ENCODE data around the gene CAVIN2.

CAVIN2 gene

DNA sequence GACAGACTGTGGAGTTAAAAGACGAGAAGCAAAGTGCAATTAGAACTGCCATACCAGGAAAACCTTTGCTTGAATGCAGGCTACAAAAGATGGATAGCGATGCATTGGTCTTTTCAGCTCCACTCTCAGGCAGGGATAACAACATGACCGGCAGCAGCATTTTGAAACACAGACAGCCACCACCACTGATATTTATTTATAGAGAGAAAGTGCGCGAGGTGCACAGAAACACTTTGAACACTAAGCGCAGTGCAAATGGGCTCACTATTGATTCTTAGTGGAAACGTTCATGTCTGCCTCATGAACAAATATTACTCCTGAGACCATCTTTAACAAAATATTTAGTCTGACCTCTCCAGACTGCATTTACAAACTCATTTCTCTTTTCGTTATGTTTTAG lies 32.9 kb downstream of the CAVIN2 start:
- Histone ChIP-seq H3K79me1 (ENCODE audit: low read length) (no peaks in the 10 kb centered on the region), H3K4ac (ENCODE audit: low read depth, low read length) (no peak overlapping the region), H3K4me3 (ENCODE audit: low read depth, low read length) (no peak overlapping the region), H4K12ac (ENCODE audit: low read depth, low read length) (no peak overlapping the region), H3K27ac (ENCODE audit: low read depth, low read length) (no peak overlapping the region), H3K4me1 (ENCODE audit: control insufficient read depth in 1 of 2, insufficient read depth in 2 of 2, low read length in 2 of 2) (no peaks in the 10 kb centered on the region), H2BK5ac (ENCODE audit: low read depth, low read length, poor library complexity) (no peak overlapping the region), H3K27me3 (ENCODE audit: insufficient read depth, low read length) (no peaks in the 10 kb centered on the region), H3K14ac (ENCODE audit: low read length) (no peak overlapping the region), H4K8ac (ENCODE audit: low read depth, low read length) (no peak overlapping the region), H3K9ac (ENCODE audit: low read length) (no peak overlapping the region), H2AFZ (ENCODE audit: insufficient read depth, low read length, poor library complexity) (no peak overlapping the region), H3K4me2 (ENCODE audit: low read length) (no peak overlapping the region), H3K36me3 (ENCODE audit: control insufficient read depth in 1 of 2, insufficient read depth in 2 of 2, low read length in 2 of 2) (no peaks in the 10 kb centered on the region), H3K9me3 (ENCODE audit: insufficient read depth, low read depth, low read length) (no peaks in the 10 kb centered on the region), H3K18ac (ENCODE audit: low read length) (no peak overlapping the region), H2BK120ac (ENCODE audit: insufficient read depth, low read length, poor library complexity) (no peak overlapping the region), H3K23ac (ENCODE audit: low read length) (no peak overlapping the region), H2AK5ac (ENCODE audit: low read length) (no peak overlapping the region), H3K79me2 (ENCODE audit: control insufficient read depth, insufficient read depth, low read length, poor library complexity) (no peaks in the 10 kb centered on the region), H4K91ac (ENCODE audit: low read depth, low read length) (no peak overlapping the region), H2BK12ac (ENCODE audit: low read length) (no peak overlapping the region)
- WGBS (ENCODE audit: extremely low coverage, insufficient coverage, insufficient read length), result no CpG with 5 or more reads among the region's 8 CpGs
- no peak for DNase-seq

DNA sequence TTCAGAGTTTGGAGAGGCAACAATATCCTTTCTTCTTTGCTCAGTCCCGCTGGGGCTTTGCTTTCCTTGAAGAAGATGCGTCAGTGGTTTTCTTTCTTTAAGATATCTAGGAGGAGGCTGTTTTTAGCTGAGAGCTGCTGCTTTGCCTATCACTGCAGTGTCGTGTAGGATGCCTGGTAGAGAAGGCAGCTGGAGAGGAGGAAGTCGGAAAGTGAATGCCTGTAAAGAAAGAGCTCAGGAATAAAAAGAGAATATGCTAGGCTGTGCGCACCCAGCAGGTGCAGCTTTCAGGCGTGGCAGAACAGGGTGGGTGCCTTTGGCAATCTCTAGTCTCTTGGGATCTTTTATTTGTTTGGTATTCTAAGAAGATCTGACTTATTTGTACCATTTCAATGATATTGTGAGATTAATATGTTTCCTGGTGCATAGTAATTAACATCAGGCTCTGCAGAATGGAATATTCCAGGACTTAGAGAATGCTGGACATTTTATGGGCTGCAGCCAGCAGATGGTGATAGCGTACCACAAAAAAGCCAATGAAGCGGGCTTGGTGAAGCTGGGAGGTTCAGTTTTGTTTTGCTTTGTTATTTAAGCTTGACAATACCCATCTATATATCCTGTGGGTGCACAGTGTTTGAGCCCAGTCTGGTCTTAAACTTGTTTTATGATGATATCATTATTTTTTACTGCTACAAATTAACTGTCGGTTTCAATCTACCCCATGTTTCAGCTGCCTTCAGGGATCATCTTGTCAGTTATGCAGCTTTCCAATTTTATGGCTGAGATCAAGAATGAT lies 34.9 kb downstream of the CAVIN2 start:
- H3K4me1 ChIP-seq (ENCODE audit: control insufficient read depth in 1 of 2, insufficient read depth in 2 of 2, low read length in 2 of 2), result no peaks in the 10 kb centered on the region
- no peak overlapping the region for H2AFZ ChIP-seq (ENCODE audit: insufficient read depth, low read length, poor library complexity)
- H3K27ac ChIP-seq (ENCODE audit: low read depth, low read length), result no peak overlapping the region
- H3K4me3 ChIP-seq (ENCODE audit: low read depth, low read length), result no peak overlapping the region
- WGBS (ENCODE audit: extremely low coverage, insufficient coverage, insufficient read length), result no CpG with 5 or more reads among the region's 9 CpGs
- no peak overlapping the region for H4K91ac ChIP-seq (ENCODE audit: low read depth, low read length)
- H4K8ac ChIP-seq (ENCODE audit: low read depth, low read length), result no peak overlapping the region
- H2BK120ac ChIP-seq (ENCODE audit: insufficient read depth, low read length, poor library complexity), result no peak overlapping the region
- no peak overlapping the region for H3K9ac ChIP-seq (ENCODE audit: low read length)
- H3K4ac ChIP-seq (ENCODE audit: low read depth, low read length), result no peak overlapping the region
- no peaks in the 10 kb centered on the region for H3K9me3 ChIP-seq (ENCODE audit: insufficient read depth, low read depth, low read length)
- no peaks in the 10 kb centered on the region for H3K27me3 ChIP-seq (ENCODE audit: insufficient read depth, low read length)
- H2BK5ac ChIP-seq (ENCODE audit: low read depth, low read length, poor library complexity), result no peak overlapping the region
- no peaks in the 10 kb centered on the region for H3K79me2 ChIP-seq (ENCODE audit: control insufficient read depth, insufficient read depth, low read length, poor library complexity)
- no peak overlapping the region for H3K18ac ChIP-seq (ENCODE audit: low read length)
- no peaks in the 10 kb centered on the region for H3K79me1 ChIP-seq (ENCODE audit: low read length)
- H2BK12ac ChIP-seq (ENCODE audit: low read length), result no peak overlapping the region
- H4K12ac ChIP-seq (ENCODE audit: low read depth, low read length), result no peak overlapping the region
- H3K14ac ChIP-seq (ENCODE audit: low read length), result no peak overlapping the region
- DNase-seq, result peak; percentile 52 to 82
- no peaks in the 10 kb centered on the region for H3K36me3 ChIP-seq (ENCODE audit: control insufficient read depth in 1 of 2, insufficient read depth in 2 of 2, low read length in 2 of 2)
- no peak overlapping the region for H3K23ac ChIP-seq (ENCODE audit: low read length)
- no peak overlapping the region for H3K4me2 ChIP-seq (ENCODE audit: low read length)
- H2AK5ac ChIP-seq (ENCODE audit: low read length), result no peak overlapping the region

DNA sequence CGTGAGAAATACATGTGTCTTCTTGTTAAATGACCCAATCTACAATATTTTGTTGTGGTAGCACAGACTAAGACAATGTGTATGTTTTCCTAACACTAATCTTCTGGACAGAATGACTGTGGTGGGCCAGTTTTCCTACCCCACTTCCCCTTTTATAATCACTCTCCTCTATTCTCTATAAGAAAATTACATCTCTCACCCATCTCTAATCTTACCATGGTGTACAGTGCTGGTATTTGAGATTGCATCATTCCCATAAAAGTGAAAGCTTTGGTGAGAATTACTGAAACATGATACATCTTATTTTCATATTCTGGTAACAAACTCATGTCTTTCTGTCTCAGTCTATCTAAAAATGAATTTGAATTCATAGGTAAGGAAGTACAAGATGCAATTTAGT lies 40.5 kb downstream of the CAVIN2 start:
- no peak overlapping the region for H2BK120ac ChIP-seq (ENCODE audit: insufficient read depth, low read length, poor library complexity)
- no peak overlapping the region for H2BK5ac ChIP-seq (ENCODE audit: low read depth, low read length, poor library complexity)
- DNase-seq, result peak in 1 of 2 donors; percentile 4
- H4K12ac ChIP-seq (ENCODE audit: low read depth, low read length), result no peak overlapping the region
- H3K14ac ChIP-seq (ENCODE audit: low read length), result no peak overlapping the region
- no peaks in the 10 kb centered on the region for H3K27me3 ChIP-seq (ENCODE audit: insufficient read depth, low read length)
- no peak overlapping the region for H4K8ac ChIP-seq (ENCODE audit: low read depth, low read length)
- H3K79me1 ChIP-seq (ENCODE audit: low read length), result no peaks in the 10 kb centered on the region
- H3K4ac ChIP-seq (ENCODE audit: low read depth, low read length), result no peak overlapping the region
- H3K18ac ChIP-seq (ENCODE audit: low read length), result no peak overlapping the region
- H3K4me1 ChIP-seq (ENCODE audit: control insufficient read depth in 1 of 2, insufficient read depth in 2 of 2, low read length in 2 of 2), result peaks cover 0 to 2% of the 10 kb centered on the region in 2 experiments
- no peak overlapping the region for H3K23ac ChIP-seq (ENCODE audit: low read length)
- no peaks in the 10 kb centered on the region for H3K9me3 ChIP-seq (ENCODE audit: insufficient read depth, low read depth, low read length)
- H4K91ac ChIP-seq (ENCODE audit: low read depth, low read length), result no peak overlapping the region
- no CpG with 5 or more reads among the region's 1 CpG for WGBS (ENCODE audit: extremely low coverage, insufficient coverage, insufficient read length)
- H3K27ac ChIP-seq (ENCODE audit: low read depth, low read length), result no peak overlapping the region
- no peak overlapping the region for H2AK5ac ChIP-seq (ENCODE audit: low read length)
- H3K4me3 ChIP-seq (ENCODE audit: low read depth, low read length), result no peak overlapping the region
- no peak overlapping the region for H3K9ac ChIP-seq (ENCODE audit: low read length)
- no peaks in the 10 kb centered on the region for H3K79me2 ChIP-seq (ENCODE audit: control insufficient read depth, insufficient read depth, low read length, poor library complexity)
- no peak overlapping the region for H3K4me2 ChIP-seq (ENCODE audit: low read length)
- H2BK12ac ChIP-seq (ENCODE audit: low read length), result no peak overlapping the region
- H2AFZ ChIP-seq (ENCODE audit: insufficient read depth, low read length, poor library complexity), result no peak overlapping the region
- H3K36me3 ChIP-seq (ENCODE audit: control insufficient read depth in 1 of 2, insufficient read depth in 2 of 2, low read length in 2 of 2), result no peaks in the 10 kb centered on the region

DNA sequence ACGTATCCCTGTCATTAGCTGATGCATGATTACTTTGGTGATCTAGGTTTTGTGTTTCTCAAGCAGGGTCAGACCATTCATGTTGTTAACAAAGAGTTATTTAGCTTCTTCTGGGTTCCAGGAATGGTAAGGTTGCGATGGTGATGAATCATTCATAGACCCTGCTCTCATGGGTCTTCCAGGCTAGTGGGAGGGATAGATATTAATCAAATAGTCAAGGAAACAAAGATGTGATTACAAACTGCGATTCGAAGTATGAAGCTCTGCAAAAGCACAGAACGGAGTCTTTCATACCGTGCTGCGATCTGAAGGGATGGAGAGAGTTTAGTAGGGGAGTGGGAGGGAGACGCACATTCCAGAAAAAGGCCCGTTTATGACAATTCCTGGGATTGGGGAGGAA lies 42.1 kb downstream of the CAVIN2 start:
- Histone ChIP-seq H2BK5ac (ENCODE audit: low read depth, low read length, poor library complexity) (no peak overlapping the region), H3K79me2 (ENCODE audit: control insufficient read depth, insufficient read depth, low read length, poor library complexity) (no peaks in the 10 kb centered on the region), H4K12ac (ENCODE audit: low read depth, low read length) (no peak overlapping the region), H2AFZ (ENCODE audit: insufficient read depth, low read length, poor library complexity) (no peak overlapping the region), H2BK12ac (ENCODE audit: low read length) (no peak overlapping the region), H2AK5ac (ENCODE audit: low read length) (no peak overlapping the region), H3K9me3 (ENCODE audit: insufficient read depth, low read depth, low read length) (no peaks in the 10 kb centered on the region), H3K79me1 (ENCODE audit: low read length) (no peaks in the 10 kb centered on the region), H3K27me3 (ENCODE audit: insufficient read depth, low read length) (no peaks in the 10 kb centered on the region), H3K14ac (ENCODE audit: low read length) (no peak overlapping the region), H3K4me3 (ENCODE audit: low read depth, low read length) (no peak overlapping the region), H3K36me3 (ENCODE audit: control insufficient read depth in 1 of 2, insufficient read depth in 2 of 2, low read length in 2 of 2) (no peaks in the 10 kb centered on the region), H3K4ac (ENCODE audit: low read depth, low read length) (no peak overlapping the region), H3K9ac (ENCODE audit: low read length) (no peak overlapping the region), H3K23ac (ENCODE audit: low read length) (no peak overlapping the region), H3K27ac (ENCODE audit: low read depth, low read length) (no peak overlapping the region), H4K91ac (ENCODE audit: low read depth, low read length) (no peak overlapping the region), H3K18ac (ENCODE audit: low read length) (no peak overlapping the region), H2BK120ac (ENCODE audit: insufficient read depth, low read length, poor library complexity) (no peak overlapping the region), H4K8ac (ENCODE audit: low read depth, low read length) (no peak overlapping the region), H3K4me1 (ENCODE audit: control insufficient read depth in 1 of 2, insufficient read depth in 2 of 2, low read length in 2 of 2) (peaks cover 0 to 2% of the 10 kb centered on the region in 2 experiments), H3K4me2 (ENCODE audit: low read length) (no peak overlapping the region)
- peak; percentile 87 to 96 for DNase-seq
- WGBS (ENCODE audit: extremely low coverage, insufficient coverage, insufficient read length), result no CpG with 5 or more reads among the region's 9 CpGs

Measured in trophoblast cell (in vitro differentiated cells and primary cell).